Fibroblast of the aortic adventitia (primary cell): ENCODE results near the gene DLD. TPM values are rescaled to one million over a fixed set of nuclear protein-coding genes. Genes with fewer than 3 reads are reported as not detected.
"Not testable (repeated sequence)": the region's sequence is repeated elsewhere in the genome, so short reads cannot be mapped to it uniquely, and the experiment has no call there.

Experiments
- DNase-seq: peaks from one replicate; pipeline ENCODE4 v3.0.0-alpha.2; 2010; ENCODE audit warnings: low read depth
- H3K4me3 ChIP-seq: 2 replicates; pipeline ENCODE4 v1.5.1; 2011; ENCODE audit warnings: low read depth, mild to moderate bottlenecking, control low read depth, low read length, moderate library complexity
- total RNA-seq: library from RNA; depleted of rRNA; stranded (reverse); fragments of >200 nt; gene quantifications from 2 replicates; pipeline ENCODE4 v1.2.3, GENCODE V29; 2012; ENCODE audit warnings: low replicate concordance
- TF ChIP-seq, protein P1 (sequence below): IDR thresholded peaks from 2 replicates; pipeline ENCODE4 v1.5.1; 2011; ENCODE audit warnings: mild to moderate bottlenecking, low read length, control low read depth, inconsistent platforms; ENCODE audit not compliant: insufficient read depth

The DLD gene
- 71.9 and 85.7 TPM in 2 replicates for total RNA-seq

GRCh38 chr7:107890962-107891635, at the start of gene DLD:
Gene DLD (plus strand): TSS chr7:107891183. CDS start chr7:107891251, 68 bp downstream.
- H3K4me3 ChIP-seq = peak within 1 kb of the TSS; percentile 94
- TF ChIP-seq, protein P1, sequence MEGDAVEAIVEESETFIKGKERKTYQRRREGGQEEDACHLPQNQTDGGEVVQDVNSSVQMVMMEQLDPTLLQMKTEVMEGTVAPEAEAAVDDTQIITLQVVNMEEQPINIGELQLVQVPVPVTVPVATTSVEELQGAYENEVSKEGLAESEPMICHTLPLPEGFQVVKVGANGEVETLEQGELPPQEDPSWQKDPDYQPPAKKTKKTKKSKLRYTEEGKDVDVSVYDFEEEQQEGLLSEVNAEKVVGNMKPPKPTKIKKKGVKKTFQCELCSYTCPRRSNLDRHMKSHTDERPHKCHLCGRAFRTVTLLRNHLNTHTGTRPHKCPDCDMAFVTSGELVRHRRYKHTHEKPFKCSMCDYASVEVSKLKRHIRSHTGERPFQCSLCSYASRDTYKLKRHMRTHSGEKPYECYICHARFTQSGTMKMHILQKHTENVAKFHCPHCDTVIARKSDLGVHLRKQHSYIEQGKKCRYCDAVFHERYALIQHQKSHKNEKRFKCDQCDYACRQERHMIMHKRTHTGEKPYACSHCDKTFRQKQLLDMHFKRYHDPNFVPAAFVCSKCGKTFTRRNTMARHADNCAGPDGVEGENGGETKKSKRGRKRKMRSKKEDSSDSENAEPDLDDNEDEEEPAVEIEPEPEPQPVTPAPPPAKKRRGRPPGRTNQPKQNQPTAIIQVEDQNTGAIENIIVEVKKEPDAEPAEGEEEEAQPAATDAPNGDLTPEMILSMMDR = no peak
- DNase-seq = peak; percentile 89

DNA sequence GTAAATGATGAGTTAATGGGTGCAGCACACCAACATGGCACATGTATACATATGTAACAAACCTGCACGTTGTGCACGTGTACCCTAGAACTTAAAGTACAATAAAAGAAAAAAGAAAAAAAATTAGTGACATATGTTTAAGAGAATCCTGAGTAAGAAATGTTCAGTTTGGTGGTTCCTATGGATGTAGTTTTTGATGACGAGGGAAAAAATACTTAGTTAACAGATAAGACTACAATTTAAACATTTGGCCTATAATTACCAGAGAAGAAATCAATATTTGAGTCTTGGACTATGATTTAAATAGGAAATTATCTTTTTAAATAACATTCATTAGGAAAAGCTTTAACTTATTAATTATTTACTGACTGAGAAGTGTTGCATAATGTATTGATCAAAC, 48.8 kb upstream of the DLD start:
- H3K4me3 ChIP-seq = no peak overlapping the region
- TF ChIP-seq, protein P1 = no peak
- no peak for DNase-seq

GRCh38 chr7:107843184-107843583, 47.8 kb upstream of the DLD start:
- H3K4me3 ChIP-seq = no peak overlapping the region
- DNase-seq = no peak
- TF ChIP-seq, protein P1 = no peak

GRCh38 chr7:107846324-107846723, 44.7 kb upstream of the DLD start:
- no peak for DNase-seq
- H3K4me3 ChIP-seq = no peak overlapping the region
- TF ChIP-seq, protein P1 = no peak

DNA sequence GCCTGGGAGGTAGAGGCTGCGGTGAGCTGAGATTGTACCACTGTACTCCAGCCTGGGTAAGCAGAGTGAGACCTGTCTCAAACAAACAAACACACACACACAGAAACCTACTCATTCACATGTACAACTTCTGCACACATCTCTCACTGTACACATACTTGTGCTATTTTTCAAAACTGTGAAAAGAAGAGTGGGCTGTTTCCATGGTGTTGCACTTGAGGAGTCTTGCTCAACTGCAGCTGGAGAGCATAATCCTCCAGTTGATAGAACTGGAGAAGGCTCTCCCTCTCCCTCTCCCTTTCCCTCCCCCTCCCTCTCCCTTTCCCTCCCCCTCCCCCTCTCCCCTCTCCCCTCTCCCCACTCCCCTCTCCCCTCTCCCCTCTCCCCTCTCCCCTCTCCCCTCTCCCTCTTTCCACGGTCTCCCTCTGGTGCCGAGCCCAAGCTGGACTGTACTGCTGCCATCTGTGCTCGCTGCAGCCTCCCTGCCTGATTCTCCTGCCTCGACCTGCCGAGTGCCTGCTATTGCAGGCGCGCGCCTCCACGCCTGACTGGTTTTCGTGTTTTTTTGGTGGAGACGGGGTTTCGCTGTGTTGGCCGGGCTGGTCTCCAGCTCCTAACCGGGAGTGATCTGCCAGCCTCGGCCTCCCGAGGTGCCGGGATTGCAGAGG, 43.7 kb upstream of the DLD start:
- TF ChIP-seq, protein P1 = no peak
- H3K4me3 ChIP-seq = no peak overlapping the region
- no peak for DNase-seq

DNA sequence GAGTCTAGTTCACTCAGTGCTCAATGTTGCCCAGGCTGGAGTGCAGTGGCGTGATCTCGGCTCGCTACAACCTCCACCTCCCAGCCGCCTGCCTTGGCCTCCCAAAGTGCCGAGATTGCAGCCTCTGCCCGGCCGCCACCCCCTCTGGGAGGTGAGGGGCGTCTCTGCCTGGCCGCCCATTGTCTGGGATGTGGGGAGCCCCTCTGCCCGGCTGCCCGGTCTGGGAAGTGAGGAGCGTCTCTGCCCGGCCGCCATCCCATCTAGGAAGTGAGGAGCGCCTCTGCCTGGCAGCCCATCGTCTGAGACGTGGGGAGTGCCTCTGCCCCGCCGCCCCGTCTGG, 43.2 kb upstream of the DLD start:
- not testable (repeated sequence) for H3K4me3 ChIP-seq, DNase-seq

GRCh38 chr7:107848211-107848610, 42.8 kb upstream of the DLD start:
- not testable (repeated sequence) for DNase-seq, H3K4me3 ChIP-seq

DNA sequence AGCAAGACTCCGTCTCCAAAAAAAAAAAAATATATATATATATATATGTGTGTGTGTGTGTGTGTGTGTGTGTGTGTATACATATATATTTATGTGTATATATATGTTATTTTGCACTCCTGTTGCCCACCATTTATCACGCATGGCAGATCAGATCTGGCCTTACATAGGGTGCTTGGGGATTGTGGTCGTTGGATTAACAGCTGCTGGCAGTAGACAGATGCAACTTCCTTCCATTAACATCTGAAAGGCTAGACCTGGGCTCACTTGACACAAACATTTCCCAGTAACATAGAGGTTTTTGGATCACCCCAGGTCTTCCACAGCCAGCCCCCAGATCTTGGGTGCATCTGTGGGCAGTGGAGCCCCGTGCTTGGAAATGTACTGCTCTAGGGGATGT, 40.8 kb upstream of the DLD start:
- DNase-seq = no peak
- TF ChIP-seq, protein P1 = no peak
- H3K4me3 ChIP-seq = no peak overlapping the region
